Measurements from ENCODE around the gene LRP2. TPM values are rescaled to one million over a fixed set of nuclear protein-coding genes. Genes with fewer than 3 reads are reported as not detected.
"Not testable (repeated sequence)": the region's sequence is repeated elsewhere in the genome, so short reads cannot be mapped to it uniquely, and the experiment has no call there.

LRP2 gene
- total RNA-seq, 3 donors from 2014 or later (not counting 1 experiment from before 2014, with no cell fraction given): not detected

GRCh38 chr2:169324581-169325260 is 37.6 kb downstream of the LRP2 start:
- no peak for DNase-seq
- Mint-ChIP-seq H3K9me3 (no peaks in the 10 kb centered on the region), H3K27me3 (ENCODE audit: low read depth in 2 of 2) (peaks cover 7 to 11% of the 10 kb centered on the region in 2 donors), H3K27ac (no peak overlapping the region), H3K4me3 (no peak overlapping the region), H3K4me1 (no peaks in the 10 kb centered on the region), H3K36me3 (no peaks in the 10 kb centered on the region)
- no peaks in the 10 kb centered on the region for H3K4me1 ChIP-seq (ENCODE audit: control insufficient read depth, insufficient read depth, low read length)
- intact Hi-C loops (cut with micrococcal nuclease): no loop called here
- H3K27ac ChIP-seq (ENCODE audit: low read length): no peak overlapping the region
- H3K36me3 ChIP-seq (ENCODE audit: control insufficient read depth, insufficient read depth, low read length): no peaks in the 10 kb centered on the region
- TF ChIP-seq CTCF (IDR thresholded peaks at IDR 0.05): no peak
- H3K27me3 ChIP-seq (ENCODE audit: control insufficient read depth, insufficient read depth, low read length): peaks cover 5% of the 10 kb centered on the region
- ATAC-seq: no peak
- WGBS (ENCODE audit: insufficient coverage): 80% methylated on average over 3 of the region's 5 CpGs
- no peaks in the 10 kb centered on the region for H3K9me3 ChIP-seq (ENCODE audit: control insufficient read depth, insufficient read depth, low read length)
- H3K4me3 ChIP-seq (ENCODE audit: low read length): no peak overlapping the region

- Mint-ChIP-seq H3K27ac (no peak overlapping the region), H3K4me1 (no peaks in the 10 kb centered on the region), H3K9me3 (no peaks in the 10 kb centered on the region), H3K4me3 (no peak overlapping the region), H3K36me3 (no peaks in the 10 kb centered on the region), H3K27me3 (ENCODE audit: low read depth in 2 of 2) (peaks cover 6 to 7% of the 10 kb centered on the region in 2 donors)
- DNase-seq: no peak
- Histone ChIP-seq H3K36me3 (ENCODE audit: control insufficient read depth, insufficient read depth, low read length) (no peaks in the 10 kb centered on the region), H3K4me3 (ENCODE audit: low read length) (no peak overlapping the region), H3K27ac (ENCODE audit: low read length) (no peak overlapping the region), H3K27me3 (ENCODE audit: control insufficient read depth, insufficient read depth, low read length) (peaks cover 5% of the 10 kb centered on the region), H3K9me3 (ENCODE audit: control insufficient read depth, insufficient read depth, low read length) (no peaks in the 10 kb centered on the region), H3K4me1 (ENCODE audit: control insufficient read depth, insufficient read depth, low read length) (no peaks in the 10 kb centered on the region)
- no peak for ATAC-seq
- 100% methylated on average over 1 of the region's 2 CpGs for WGBS (ENCODE audit: insufficient coverage)
- intact Hi-C loops (cut with micrococcal nuclease): no loop called here
- no peak for TF ChIP-seq CTCF (IDR thresholded peaks at IDR 0.05)
These were observed 38.5 kb downstream of the LRP2 start for GRCh38 chr2:169323841-169324240.

GRCh38 chr2:169320561-169320960 is 41.8 kb downstream of the LRP2 start:
- no peaks in the 10 kb centered on the region for H3K36me3 ChIP-seq (ENCODE audit: control insufficient read depth, insufficient read depth, low read length)
- no peaks in the 10 kb centered on the region for H3K9me3 ChIP-seq (ENCODE audit: control insufficient read depth, insufficient read depth, low read length)
- no peak overlapping the region for H3K27ac Mint-ChIP-seq
- no peak overlapping the region for H3K27ac ChIP-seq (ENCODE audit: low read length)
- no peaks in the 10 kb centered on the region for H3K9me3 Mint-ChIP-seq
- no peaks in the 10 kb centered on the region for H3K36me3 Mint-ChIP-seq
- H3K4me3 ChIP-seq (ENCODE audit: low read length): no peak overlapping the region
- H3K27me3 Mint-ChIP-seq (ENCODE audit: low read depth in 2 of 2): peaks cover 10 to 25% of the 10 kb centered on the region in 2 donors
- TF ChIP-seq CTCF (IDR thresholded peaks at IDR 0.05): no peak
- 95% methylated on average over 5 of the region's 6 CpGs for WGBS (ENCODE audit: insufficient coverage)
- DNase-seq (no peak), ATAC-seq (no peak)
- no peak overlapping the region for H3K4me3 Mint-ChIP-seq
- no peaks in the 10 kb centered on the region for H3K4me1 Mint-ChIP-seq
- intact Hi-C loops (cut with micrococcal nuclease): no loop called here
- no peaks in the 10 kb centered on the region for H3K4me1 ChIP-seq (ENCODE audit: control insufficient read depth, insufficient read depth, low read length)
- H3K27me3 ChIP-seq (ENCODE audit: control insufficient read depth, insufficient read depth, low read length): peaks cover 5% of the 10 kb centered on the region

- Mint-ChIP-seq H3K9me3 (no peaks in the 10 kb centered on the region), H3K27ac (no peak overlapping the region), H3K27me3 (ENCODE audit: low read depth in 2 of 2) (peaks cover 19 to 36% of the 10 kb centered on the region in 2 donors), H3K4me1 (no peaks in the 10 kb centered on the region), H3K4me3 (no peak overlapping the region), H3K36me3 (no peaks in the 10 kb centered on the region)
- no peak overlapping the region for H3K4me3 ChIP-seq (ENCODE audit: low read length)
- DNase-seq: no peak
- 81% methylated on average over 3 of the region's 3 CpGs for WGBS (ENCODE audit: insufficient coverage)
- no peaks in the 10 kb centered on the region for H3K4me1 ChIP-seq (ENCODE audit: control insufficient read depth, insufficient read depth, low read length)
- no peak for TF ChIP-seq CTCF (IDR thresholded peaks at IDR 0.05)
- no peaks in the 10 kb centered on the region for H3K36me3 ChIP-seq (ENCODE audit: control insufficient read depth, insufficient read depth, low read length)
- H3K27ac ChIP-seq (ENCODE audit: low read length): no peak overlapping the region
- ATAC-seq: no peak
- H3K27me3 ChIP-seq (ENCODE audit: control insufficient read depth, insufficient read depth, low read length): no peaks in the 10 kb centered on the region
- intact Hi-C loops (cut with micrococcal nuclease): no loop called here
- H3K9me3 ChIP-seq (ENCODE audit: control insufficient read depth, insufficient read depth, low read length): no peaks in the 10 kb centered on the region
These were observed 47.0 kb downstream of the LRP2 start for GRCh38 chr2:169315357-169315756.

GRCh38 chr2:169308349-169308748 is 54.0 kb downstream of the LRP2 start:
- H3K27me3 ChIP-seq (ENCODE audit: control insufficient read depth, insufficient read depth, low read length); DNase-seq; intact Hi-C loops (cut with micrococcal nuclease); H3K27ac ChIP-seq (ENCODE audit: low read length); H3K36me3 ChIP-seq (ENCODE audit: control insufficient read depth, insufficient read depth, low read length); H3K4me1 Mint-ChIP-seq; H3K4me1 ChIP-seq (ENCODE audit: control insufficient read depth, insufficient read depth, low read length); H3K4me3 Mint-ChIP-seq; H3K9me3 Mint-ChIP-seq; H3K9me3 ChIP-seq (ENCODE audit: control insufficient read depth, insufficient read depth, low read length); ATAC-seq; H3K27ac Mint-ChIP-seq; H3K4me3 ChIP-seq (ENCODE audit: low read length); H3K36me3 Mint-ChIP-seq: not testable (repeated sequence)
- peaks cover 4 to 13% of the 10 kb centered on the region in 2 donors for H3K27me3 Mint-ChIP-seq (ENCODE audit: low read depth in 2 of 2)
- 89% methylated on average over 5 of the region's 5 CpGs for WGBS (ENCODE audit: insufficient coverage)

Data from natural killer cell (primary cell).